ENCODE measurements around the gene OLFM1. TPM values are rescaled to one million over a fixed set of nuclear protein-coding genes. Genes with fewer than 3 reads are reported as not detected.
A peak's percentile ranks its signal among the peaks of the same experiment; 100 is the strongest.

The OLFM1 gene
- total RNA-seq, 1 experiment from 2014 or later: 0.39 TPM

DNA sequence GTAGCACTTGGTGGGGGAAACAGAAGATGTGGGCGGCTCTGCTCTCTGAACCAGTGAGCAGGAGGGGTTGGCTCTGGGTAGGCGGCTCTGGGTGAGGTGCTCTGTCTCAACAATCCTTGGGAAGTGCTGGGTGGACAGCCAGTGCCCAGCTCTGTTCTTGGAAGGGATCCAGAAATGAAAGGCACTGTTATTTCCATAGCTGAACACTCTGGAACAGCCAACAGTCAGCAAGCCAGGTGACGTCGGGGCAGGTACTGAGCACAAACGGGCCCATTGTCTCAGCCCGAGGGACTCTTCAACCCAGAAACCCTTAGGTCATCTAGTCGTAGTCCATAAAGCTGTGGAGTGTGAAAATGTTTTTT is 36.3 kb downstream of the OLFM1 start:
- Histone ChIP-seq H3K4me1 (ENCODE audit: control insufficient read depth, insufficient read depth, low read length) (no peaks in the 10 kb centered on the region), H3K9me3 (ENCODE audit: control insufficient read depth, insufficient read depth, low read depth, low read length) (no peaks in the 10 kb centered on the region), H3K36me3 (ENCODE audit: control insufficient read depth, insufficient read depth, low read length) (no peaks in the 10 kb centered on the region), H3K4me3 (ENCODE audit: low read depth in 2 of 2, low read length in 2 of 2) (no peak overlapping the region), H3K27me3 (ENCODE audit: control insufficient read depth, insufficient read depth, low read length) (no peaks in the 10 kb centered on the region), H3K27ac (ENCODE audit: low read length) (no peak overlapping the region)
- CTCF ChIA-PET: no interaction called here
- DNase-seq (ENCODE audit: low read depth, low spot score): no peak
- TF ChIP-seq, protein P1, sequence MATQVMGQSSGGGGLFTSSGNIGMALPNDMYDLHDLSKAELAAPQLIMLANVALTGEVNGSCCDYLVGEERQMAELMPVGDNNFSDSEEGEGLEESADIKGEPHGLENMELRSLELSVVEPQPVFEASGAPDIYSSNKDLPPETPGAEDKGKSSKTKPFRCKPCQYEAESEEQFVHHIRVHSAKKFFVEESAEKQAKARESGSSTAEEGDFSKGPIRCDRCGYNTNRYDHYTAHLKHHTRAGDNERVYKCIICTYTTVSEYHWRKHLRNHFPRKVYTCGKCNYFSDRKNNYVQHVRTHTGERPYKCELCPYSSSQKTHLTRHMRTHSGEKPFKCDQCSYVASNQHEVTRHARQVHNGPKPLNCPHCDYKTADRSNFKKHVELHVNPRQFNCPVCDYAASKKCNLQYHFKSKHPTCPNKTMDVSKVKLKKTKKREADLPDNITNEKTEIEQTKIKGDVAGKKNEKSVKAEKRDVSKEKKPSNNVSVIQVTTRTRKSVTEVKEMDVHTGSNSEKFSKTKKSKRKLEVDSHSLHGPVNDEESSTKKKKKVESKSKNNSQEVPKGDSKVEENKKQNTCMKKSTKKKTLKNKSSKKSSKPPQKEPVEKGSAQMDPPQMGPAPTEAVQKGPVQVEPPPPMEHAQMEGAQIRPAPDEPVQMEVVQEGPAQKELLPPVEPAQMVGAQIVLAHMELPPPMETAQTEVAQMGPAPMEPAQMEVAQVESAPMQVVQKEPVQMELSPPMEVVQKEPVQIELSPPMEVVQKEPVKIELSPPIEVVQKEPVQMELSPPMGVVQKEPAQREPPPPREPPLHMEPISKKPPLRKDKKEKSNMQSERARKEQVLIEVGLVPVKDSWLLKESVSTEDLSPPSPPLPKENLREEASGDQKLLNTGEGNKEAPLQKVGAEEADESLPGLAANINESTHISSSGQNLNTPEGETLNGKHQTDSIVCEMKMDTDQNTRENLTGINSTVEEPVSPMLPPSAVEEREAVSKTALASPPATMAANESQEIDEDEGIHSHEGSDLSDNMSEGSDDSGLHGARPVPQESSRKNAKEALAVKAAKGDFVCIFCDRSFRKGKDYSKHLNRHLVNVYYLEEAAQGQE (IDR thresholded peaks at IDR 0.05; ENCODE audit: insufficient read depth in 1 of 2, low read depth in 2 of 2, low read length in 1 of 2): no peak
- TF ChIP-seq POLR2AphosphoS5 (IDR thresholded peaks at IDR 0.05; ENCODE audit: low read depth, low read length) (no peak), TCF7L2 (IDR thresholded peaks at IDR 0.05; ENCODE audit: low read depth, low read length) (no peak), SIN3A (IDR thresholded peaks at IDR 0.05; ENCODE audit: borderline replicate concordance, insufficient read depth, low read depth, low read length) (no peak)
- TF ChIP-seq, protein P2, sequence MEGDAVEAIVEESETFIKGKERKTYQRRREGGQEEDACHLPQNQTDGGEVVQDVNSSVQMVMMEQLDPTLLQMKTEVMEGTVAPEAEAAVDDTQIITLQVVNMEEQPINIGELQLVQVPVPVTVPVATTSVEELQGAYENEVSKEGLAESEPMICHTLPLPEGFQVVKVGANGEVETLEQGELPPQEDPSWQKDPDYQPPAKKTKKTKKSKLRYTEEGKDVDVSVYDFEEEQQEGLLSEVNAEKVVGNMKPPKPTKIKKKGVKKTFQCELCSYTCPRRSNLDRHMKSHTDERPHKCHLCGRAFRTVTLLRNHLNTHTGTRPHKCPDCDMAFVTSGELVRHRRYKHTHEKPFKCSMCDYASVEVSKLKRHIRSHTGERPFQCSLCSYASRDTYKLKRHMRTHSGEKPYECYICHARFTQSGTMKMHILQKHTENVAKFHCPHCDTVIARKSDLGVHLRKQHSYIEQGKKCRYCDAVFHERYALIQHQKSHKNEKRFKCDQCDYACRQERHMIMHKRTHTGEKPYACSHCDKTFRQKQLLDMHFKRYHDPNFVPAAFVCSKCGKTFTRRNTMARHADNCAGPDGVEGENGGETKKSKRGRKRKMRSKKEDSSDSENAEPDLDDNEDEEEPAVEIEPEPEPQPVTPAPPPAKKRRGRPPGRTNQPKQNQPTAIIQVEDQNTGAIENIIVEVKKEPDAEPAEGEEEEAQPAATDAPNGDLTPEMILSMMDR (IDR thresholded peaks at IDR 0.05): no peak
- no peak for ATAC-seq
- BruUV-seq (replicated peaks): no TSS peak
- intact Hi-C loops (cut with micrococcal nuclease; ENCODE audit: unreplicated experiment): no loop called here
- in situ Hi-C loops (cut with HindIII; ENCODE audit: low pct_unique_long_range_greater_than_20kb, low sequenced_read_pairs): no loop called here
- POLR2A ChIA-PET: no interaction called here

DNA sequence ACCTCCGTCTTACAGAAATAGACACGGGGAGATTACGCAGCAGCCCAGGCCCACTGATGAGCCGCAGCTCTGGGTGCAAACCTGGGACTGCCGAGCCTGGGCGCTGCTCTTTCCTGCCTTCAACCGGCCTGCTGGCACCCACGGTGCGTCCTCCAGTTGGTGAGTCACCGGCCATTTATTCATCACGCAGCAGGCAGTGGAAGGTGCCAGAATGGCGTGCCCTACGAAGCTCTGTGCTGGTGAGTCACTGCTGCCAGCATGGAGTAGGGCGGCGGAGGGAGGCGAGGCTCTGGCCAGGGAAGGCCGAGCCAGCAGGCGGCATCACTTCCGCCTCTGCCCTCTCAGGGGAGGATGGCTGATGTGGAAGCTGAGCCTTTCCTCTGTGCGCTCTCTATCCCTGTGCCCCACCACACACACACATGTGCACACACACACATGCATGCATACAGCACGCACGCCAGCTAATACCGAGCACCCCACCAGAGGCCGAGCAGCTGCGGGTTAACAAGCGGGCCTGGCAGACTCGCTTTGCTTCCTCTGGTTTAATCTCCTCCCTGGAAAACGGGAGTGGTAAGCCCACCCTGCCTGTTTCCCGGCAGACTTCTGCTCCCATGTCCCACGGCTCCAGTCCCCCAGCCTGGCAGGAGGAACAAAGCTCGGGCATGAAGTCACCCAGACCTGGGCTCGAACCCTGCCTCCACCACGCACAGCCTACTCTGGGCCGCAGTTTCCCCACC is 39.2 kb downstream of the OLFM1 start:
- Histone ChIP-seq H3K4me3 (ENCODE audit: low read depth in 2 of 2, low read length in 2 of 2) (no peak overlapping the region), H3K4me1 (ENCODE audit: control insufficient read depth, insufficient read depth, low read length) (no peaks in the 10 kb centered on the region), H3K36me3 (ENCODE audit: control insufficient read depth, insufficient read depth, low read length) (no peaks in the 10 kb centered on the region), H3K27me3 (ENCODE audit: control insufficient read depth, insufficient read depth, low read length) (no peaks in the 10 kb centered on the region), H3K9me3 (ENCODE audit: control insufficient read depth, insufficient read depth, low read depth, low read length) (no peaks in the 10 kb centered on the region), H3K27ac (ENCODE audit: low read length) (no peak overlapping the region)
- ChIA-PET CTCF (no interaction called here), POLR2A (interaction anchor here (0.5 kb wide), 1 partner anchor 62 kb away, joined by 8 read pairs; no protein-coding TSS in a partner anchor)
- in situ Hi-C loops (cut with HindIII; ENCODE audit: low pct_unique_long_range_greater_than_20kb, low sequenced_read_pairs): no loop called here
- peak; percentile 82 for ATAC-seq
- TF ChIP-seq, protein P1 (IDR thresholded peaks at IDR 0.05; ENCODE audit: insufficient read depth in 1 of 2, low read depth in 2 of 2, low read length in 1 of 2): no peak
- no peak for TF ChIP-seq POLR2AphosphoS5 (IDR thresholded peaks at IDR 0.05; ENCODE audit: low read depth, low read length)
- no peak for TF ChIP-seq TCF7L2 (IDR thresholded peaks at IDR 0.05; ENCODE audit: low read depth, low read length)
- TF ChIP-seq, protein P2 (IDR thresholded peaks at IDR 0.05): no peak
- TF ChIP-seq SIN3A (IDR thresholded peaks at IDR 0.05; ENCODE audit: borderline replicate concordance, insufficient read depth, low read depth, low read length): no peak
- BruUV-seq (replicated peaks): no TSS peak
- DNase-seq (ENCODE audit: low read depth, low spot score): no peak
- intact Hi-C loops (cut with micrococcal nuclease; ENCODE audit: unreplicated experiment): no loop called here

Data from Panc1 (cell line).